OCI-LY3 (cell line): ENCODE measurements around the gene REX1BD.

ENCODE experiments used
- H2AFZ ChIP-seq: fragments of 200-600, 300-600 bp; shearing (Covaris generic); 2 replicates; pipeline ENCODE4 v1.6.0; 2014; ENCODE audit warnings: antibody characterized with exemption, low read depth, low read length
- H3K27ac ChIP-seq: fragments of 200-600, 300-600 bp; sonication (generic); 2 replicates; pipeline ENCODE4 v1.5.1; 2014; ENCODE audit warnings: mild to moderate bottlenecking, low read length, moderate library complexity, mixed read lengths
- H3K27me3 ChIP-seq: fragments of 200-600, 300-600 bp; sonication (generic); 2 replicates; pipeline ENCODE4 v1.6.1; 2014; ENCODE audit warnings: low read depth, low read length, mixed read lengths
- H3K36me3 ChIP-seq: fragments of 200-600, 300-600 bp; sonication (generic); replicated peaks from 2 replicates; pipeline ENCODE3; 2014; ENCODE audit warnings: low read depth, low read length, mixed read lengths
- H3K4me1 ChIP-seq: fragments of 300-600, 200-600 bp; sonication (generic); 2 replicates; pipeline ENCODE4 v1.6.1; 2014; ENCODE audit warnings: low read length, mixed read lengths
- H3K4me2 ChIP-seq: fragments of 200-600, 300-600 bp; sonication (generic); 2 replicates; pipeline ENCODE4 v1.6.1; 2014; ENCODE audit warnings: low read length, mixed read lengths
- H3K4me3 ChIP-seq: fragments of 300-600, 200-600 bp; sonication (generic); 2 replicates; pipeline ENCODE4 v1.5.1; 2014; ENCODE audit warnings: antibody characterized with exemption, mild to moderate bottlenecking, low read length, moderate library complexity
- H3K79me2 ChIP-seq: fragments of 300-600, 200-600 bp; shearing (Covaris generic); 2 replicates; pipeline ENCODE4 v1.6.1; 2014; ENCODE audit warnings: mild to moderate bottlenecking, low read length, mixed read lengths
- H3K9ac ChIP-seq: fragments of 300-600, 200-600 bp; shearing (Covaris generic); 2 replicates; pipeline ENCODE4 v1.6.0; 2014; ENCODE audit warnings: mild to moderate bottlenecking, low read length, moderate library complexity
- H3K9me3 ChIP-seq: fragments of 200-600, 300-600 bp; shearing (Covaris generic); 2 replicates; pipeline ENCODE4 v1.6.1; 2014; ENCODE audit warnings: low read length, mixed read lengths; ENCODE audit not compliant: insufficient read depth
- H4K20me1 ChIP-seq: fragments of 200-600, 300-600 bp; sonication (generic); 2 replicates; pipeline ENCODE4 v1.6.1; 2016; ENCODE audit warnings: low read length, mixed read lengths; ENCODE audit not compliant: insufficient read depth
- EZH2phosphoT487 ChIP-seq: fragments of 200-600 bp; shearing (Covaris generic); IDR thresholded peaks from 2 replicates; pipeline ENCODE4 v1.6.1; 2018; ENCODE audit warnings: antibody characterized with exemption, mixed run types, low read depth
- TF ChIP-seq, protein P1 (sequence below): fragments of 200-600, 300-600 bp; sonication (generic); IDR thresholded peaks from 2 replicates; pipeline ENCODE4 v1.5.1; 2014; ENCODE audit warnings: antibody characterized with exemption, low read length, low read depth

Gene REX1BD

DNA sequence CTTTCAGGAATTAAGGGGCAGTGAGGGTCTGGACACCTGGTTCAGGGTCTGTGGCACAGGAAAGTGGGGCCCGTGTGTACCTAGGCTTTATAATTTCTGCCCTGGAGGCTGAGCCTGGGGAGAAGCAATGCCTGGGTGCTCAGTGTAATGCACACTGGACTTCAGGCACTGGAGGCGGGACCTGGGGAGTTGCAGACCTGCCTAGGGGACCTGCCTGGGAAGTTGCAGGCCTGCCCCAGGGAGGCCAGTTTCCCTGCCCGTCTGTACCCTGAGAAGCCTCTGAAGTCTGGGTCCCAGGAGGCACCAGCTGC is 21.6 kb downstream of the REX1BD start:
- no peak overlapping the region for H3K4me3 ChIP-seq
- TF ChIP-seq EZH2phosphoT487 = no peak
- TF ChIP-seq, protein P1, sequence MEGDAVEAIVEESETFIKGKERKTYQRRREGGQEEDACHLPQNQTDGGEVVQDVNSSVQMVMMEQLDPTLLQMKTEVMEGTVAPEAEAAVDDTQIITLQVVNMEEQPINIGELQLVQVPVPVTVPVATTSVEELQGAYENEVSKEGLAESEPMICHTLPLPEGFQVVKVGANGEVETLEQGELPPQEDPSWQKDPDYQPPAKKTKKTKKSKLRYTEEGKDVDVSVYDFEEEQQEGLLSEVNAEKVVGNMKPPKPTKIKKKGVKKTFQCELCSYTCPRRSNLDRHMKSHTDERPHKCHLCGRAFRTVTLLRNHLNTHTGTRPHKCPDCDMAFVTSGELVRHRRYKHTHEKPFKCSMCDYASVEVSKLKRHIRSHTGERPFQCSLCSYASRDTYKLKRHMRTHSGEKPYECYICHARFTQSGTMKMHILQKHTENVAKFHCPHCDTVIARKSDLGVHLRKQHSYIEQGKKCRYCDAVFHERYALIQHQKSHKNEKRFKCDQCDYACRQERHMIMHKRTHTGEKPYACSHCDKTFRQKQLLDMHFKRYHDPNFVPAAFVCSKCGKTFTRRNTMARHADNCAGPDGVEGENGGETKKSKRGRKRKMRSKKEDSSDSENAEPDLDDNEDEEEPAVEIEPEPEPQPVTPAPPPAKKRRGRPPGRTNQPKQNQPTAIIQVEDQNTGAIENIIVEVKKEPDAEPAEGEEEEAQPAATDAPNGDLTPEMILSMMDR = no peak
- no peak overlapping the region for H3K9ac ChIP-seq
- no peaks in the 10 kb centered on the region for H3K36me3 ChIP-seq
- H3K4me2 ChIP-seq = no peak overlapping the region
- H3K79me2 ChIP-seq = no peaks in the 10 kb centered on the region
- no peaks in the 10 kb centered on the region for H3K4me1 ChIP-seq
- peaks cover 40% of the 10 kb centered on the region for H3K27me3 ChIP-seq
- no peaks in the 10 kb centered on the region for H4K20me1 ChIP-seq
- H3K9me3 ChIP-seq = no peaks in the 10 kb centered on the region
- H3K27ac ChIP-seq = no peak overlapping the region
- no peak overlapping the region for H2AFZ ChIP-seq

DNA sequence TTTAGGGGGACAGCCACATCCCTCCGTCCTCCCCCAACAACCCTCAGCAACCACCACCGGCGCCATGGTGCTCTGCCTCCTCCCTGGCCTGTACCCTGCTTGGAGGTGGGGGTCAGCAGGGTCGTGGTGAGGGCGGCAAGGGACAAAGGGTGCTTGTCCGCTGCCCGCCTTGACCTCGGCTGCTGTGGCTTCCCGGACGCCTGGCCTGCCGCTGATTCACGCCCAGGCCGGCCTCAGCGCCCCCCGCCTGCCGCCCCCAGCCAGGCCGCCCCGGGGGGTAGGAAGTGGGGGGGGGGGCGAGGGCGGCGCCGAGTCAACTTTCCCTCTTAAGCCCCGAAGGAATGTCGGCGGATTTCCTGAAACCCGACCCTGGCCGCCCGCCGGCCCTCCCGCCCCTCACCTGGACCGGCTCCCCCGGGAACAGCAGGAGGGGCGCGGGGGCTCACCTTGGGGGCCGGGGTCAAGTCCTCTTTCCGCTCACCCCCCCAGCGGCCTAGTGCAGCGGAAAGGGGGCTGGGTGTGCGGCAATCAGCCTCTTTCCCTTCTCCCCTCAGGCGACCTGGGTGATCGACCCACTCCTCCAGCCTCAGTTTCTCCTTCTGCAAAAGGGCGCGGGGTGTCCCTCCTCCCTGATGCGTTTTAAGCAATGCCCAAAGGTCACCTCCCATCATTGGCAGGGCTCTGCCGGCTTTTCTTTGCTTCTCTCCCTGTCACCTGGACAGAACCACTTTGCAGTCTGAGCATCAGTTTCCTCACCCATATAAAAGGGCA is 22.1 kb downstream of the REX1BD start:
- Histone ChIP-seq H3K4me3 (no peak overlapping the region), H3K27me3 (peaks cover 40% of the 10 kb centered on the region), H3K27ac (no peak overlapping the region)

DNA sequence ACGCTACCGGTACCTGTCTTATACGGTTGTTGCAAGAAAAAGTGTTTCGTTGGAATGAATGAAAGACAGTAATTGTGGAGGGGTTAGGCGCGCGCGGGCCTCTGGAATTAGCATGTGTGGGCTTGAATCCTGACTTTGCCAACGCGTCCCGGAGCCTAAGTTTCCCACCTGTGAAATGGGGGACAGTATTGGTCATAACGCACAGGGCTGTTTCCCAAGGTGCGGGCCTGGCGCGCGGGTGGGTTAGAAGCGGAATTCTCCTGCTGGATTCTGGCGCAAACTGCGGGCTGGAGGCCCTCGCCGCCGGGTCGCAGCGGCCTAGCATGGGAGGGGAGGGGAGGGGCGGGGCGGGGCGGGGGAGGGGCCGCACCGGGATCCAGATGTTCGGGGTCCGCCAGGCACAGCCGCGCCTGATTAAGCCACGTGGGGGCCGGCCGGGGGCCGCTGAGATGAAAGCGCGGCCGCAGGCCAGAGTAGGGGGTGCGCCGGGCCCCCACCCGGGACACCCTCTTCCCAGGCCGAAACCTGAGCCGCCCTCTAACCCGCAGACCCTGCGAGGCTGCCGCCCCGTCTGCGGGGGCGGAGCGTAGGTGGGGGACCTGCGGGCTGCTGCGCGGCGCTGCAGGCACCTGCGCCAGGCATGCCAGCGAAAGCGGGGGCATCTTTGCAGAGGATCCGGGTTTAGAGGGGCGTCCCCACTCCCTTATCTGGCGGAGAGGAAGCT is 22.9 kb downstream of the REX1BD start:
- Histone ChIP-seq H3K9ac (no peak overlapping the region), H3K36me3 (no peaks in the 10 kb centered on the region), H3K4me3 (no peak overlapping the region), H3K4me1 (no peaks in the 10 kb centered on the region), H2AFZ (no peak overlapping the region), H3K79me2 (no peaks in the 10 kb centered on the region), H3K9me3 (no peaks in the 10 kb centered on the region), H3K4me2 (no peak overlapping the region), H3K27me3 (peaks cover 44% of the 10 kb centered on the region), H3K27ac (no peak overlapping the region), H4K20me1 (no peaks in the 10 kb centered on the region)
- TF ChIP-seq, protein P1 = no peak
- no peak for TF ChIP-seq EZH2phosphoT487

More for the DNA sequence above, 22.1 kb downstream of the REX1BD start:
- H3K79me2 ChIP-seq = no peaks in the 10 kb centered on the region
- H3K4me2 ChIP-seq = no peak overlapping the region
- TF ChIP-seq, protein P1 = no peak
- TF ChIP-seq EZH2phosphoT487 = no peak
- H3K4me1 ChIP-seq = no peaks in the 10 kb centered on the region
- H3K9ac ChIP-seq = no peak overlapping the region
- no peaks in the 10 kb centered on the region for H3K36me3 ChIP-seq
- H4K20me1 ChIP-seq = no peaks in the 10 kb centered on the region
- no peak overlapping the region for H2AFZ ChIP-seq
- no peaks in the 10 kb centered on the region for H3K9me3 ChIP-seq

DNA sequence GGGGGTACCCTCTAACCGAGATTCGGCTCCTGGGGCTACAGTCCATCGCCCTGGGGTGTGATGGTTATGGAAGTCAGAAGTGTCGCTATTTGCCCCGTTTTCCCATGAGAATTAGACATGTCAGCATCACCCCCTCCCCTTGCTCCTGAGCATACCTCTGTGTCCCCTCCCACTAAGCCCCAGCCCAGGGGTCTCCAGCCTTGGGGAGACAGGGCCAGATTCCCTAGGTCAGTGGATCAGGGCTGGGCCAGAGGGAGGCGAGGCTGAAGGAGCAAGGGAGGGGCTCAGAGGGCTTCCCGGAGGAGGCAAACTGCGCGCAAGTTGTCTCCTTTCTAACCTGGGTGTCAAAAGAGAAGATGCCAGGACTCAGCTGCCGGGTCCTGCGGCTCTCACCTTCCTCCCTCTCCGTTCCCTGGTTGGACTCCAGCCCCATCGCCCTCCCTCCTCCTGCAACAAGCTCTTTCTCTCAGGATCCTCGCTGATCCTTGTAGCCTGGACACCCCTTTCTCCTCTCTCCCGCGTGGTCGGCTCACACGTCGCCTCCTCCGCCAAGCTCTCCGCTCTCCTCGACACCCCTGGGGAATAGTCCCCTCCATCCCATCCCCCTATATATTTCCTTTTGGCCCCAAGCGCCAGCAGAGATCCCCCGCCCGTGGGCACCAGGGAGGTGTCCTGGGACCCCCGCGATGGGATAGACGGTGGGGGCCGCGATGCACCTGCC is 23.6 kb downstream of the REX1BD start:
- Histone ChIP-seq H3K36me3 (no peaks in the 10 kb centered on the region), H3K4me3 (peak overlapping the region; percentile 73), H3K4me2 (peak overlapping the region; percentile 47), H3K4me1 (no peaks in the 10 kb centered on the region), H3K27ac (no peak overlapping the region), H3K9ac (no peak overlapping the region), H4K20me1 (no peaks in the 10 kb centered on the region), H3K9me3 (no peaks in the 10 kb centered on the region), H3K79me2 (no peaks in the 10 kb centered on the region), H3K27me3 (peaks cover 44% of the 10 kb centered on the region), H2AFZ (no peak overlapping the region; the same call in 1 of the 2 replicates)
- TF ChIP-seq, protein P1 = no peak
- no peak for TF ChIP-seq EZH2phosphoT487
